IPS-11a (cell line): ENCODE results near the gene CNTFR.

ENCODE experiments used
- H3K4me3 ChIP-seq: one replicate; pipeline ENCODE4 v1.5.1; 2013; ENCODE audit warnings: low read depth, low read length, control low read depth

CNTFR gene

GRCh38 chr9:34510497-34511468, 78.7 kb downstream of the CNTFR start:
- H3K4me3 ChIP-seq, result no peak overlapping the region

GRCh38 chr9:34508951-34509350, 80.6 kb downstream of the CNTFR start:
- H3K4me3 ChIP-seq, result no peak overlapping the region

- no peak overlapping the region for H3K4me3 ChIP-seq
Measured at GRCh38 chr9:34508463-34508862, 81.1 kb downstream of the CNTFR start.

- no peak overlapping the region for H3K4me3 ChIP-seq
Measured at GRCh38 chr9:34507966-34508365, 81.6 kb downstream of the CNTFR start.

- no peak overlapping the region for H3K4me3 ChIP-seq
Measured at GRCh38 chr9:34507556-34507955, 82.0 kb downstream of the CNTFR start.

- H3K4me3 ChIP-seq, result no peak overlapping the region
Measured at GRCh38 chr9:34506623-34507022, 82.9 kb downstream of the CNTFR start.

- H3K4me3 ChIP-seq, result no peak overlapping the region
Measured at GRCh38 chr9:34505370-34506120, 84.0 kb downstream of the CNTFR start.

- H3K4me3 ChIP-seq, result no peak overlapping the region
Measured at GRCh38 chr9:34503406-34503805, 86.1 kb downstream of the CNTFR start.

- no peak overlapping the region for H3K4me3 ChIP-seq
Measured at GRCh38 chr9:34502891-34503290, 86.6 kb downstream of the CNTFR start.

- no peak overlapping the region for H3K4me3 ChIP-seq
Measured at GRCh38 chr9:34502471-34502870, 87.1 kb downstream of the CNTFR start.

- no peak overlapping the region for H3K4me3 ChIP-seq
Measured at GRCh38 chr9:34501889-34502425, 87.6 kb downstream of the CNTFR start.
